Panc1 (cell line): Measurements from ENCODE around the gene FOXO4. TPM values are rescaled to one million over a fixed set of nuclear protein-coding genes. Genes with fewer than 3 reads are reported as not detected.

ENCODE experiments used
- ATAC-seq: fragments of 200-7000 bp; cut with Tn5 transposase; 2 replicates; pipeline ENCODE4 v1.9.1; 2020; ENCODE audit warnings: mild to moderate bottlenecking, moderate library complexity
- BruUV-seq: library from RNA; stranded (reverse); fragments of 400-500 nt; replicated peaks from 2 replicates; lab custom pipeline; 2021; lab: Mats Ljungman, UMichigan
- CTCF ChIA-PET: fragments of 300-600 bp; sonication (Branson Sonifier 250); formaldehyde crosslinking; loops from one replicate; lab custom pipeline; 2022; ENCODE audit warnings: antibody characterized with exemption; lab: Charles Lee
- POLR2A ChIA-PET: fragments of 300-600 bp; sonication (Branson Sonifier 250); formaldehyde crosslinking; loops from one replicate; lab custom pipeline; 2022; ENCODE audit warnings: antibody characterized with exemption; lab: Charles Lee
- DNase-seq: peaks from one replicate; pipeline ENCODE4 v3.0.0-alpha.2; 2010; ENCODE audit warnings: low read depth, low spot score
- H3K27ac ChIP-seq: 2 replicates; pipeline ENCODE4 v1.5.1; 2011; ENCODE audit warnings: mild to moderate bottlenecking, low read length, inconsistent platforms
- H3K27me3 ChIP-seq: fragments of 200-500 bp; sonication (Bioruptor generic); 2 replicates; pipeline ENCODE4 v1.6.0; 2014; ENCODE audit warnings: low read length, inconsistent platforms; ENCODE audit not compliant: control insufficient read depth, insufficient read depth
- H3K36me3 ChIP-seq: fragments of 200-500 bp; sonication (Bioruptor generic); 2 replicates; pipeline ENCODE4 v1.5.1; 2014; ENCODE audit warnings: inconsistent platforms, mild to moderate bottlenecking, low read length, moderate library complexity; ENCODE audit not compliant: control insufficient read depth, insufficient read depth
- H3K4me1 ChIP-seq: 2 replicates; pipeline ENCODE4 v1.5.1; 2011; ENCODE audit warnings: inconsistent platforms, mild to moderate bottlenecking, low read length, moderate library complexity; ENCODE audit not compliant: control insufficient read depth, insufficient read depth
- H3K4me3 ChIP-seq, 2 experiments: 2 replicates each; pipeline ENCODE4 v1.5.1; 2011 to 2012; ENCODE audit warnings: low read depth in 2 of 2, low read length in 2 of 2, mild to moderate bottlenecking in 2 of 2, inconsistent platforms in 1 of 2, moderate library complexity in 1 of 2
- H3K9me3 ChIP-seq: fragments of 200-500 bp; sonication (Bioruptor generic); 2 replicates; pipeline ENCODE4 v1.5.1; 2014; ENCODE audit warnings: low read depth, mild to moderate bottlenecking, inconsistent platforms, low read length, moderate library complexity; ENCODE audit not compliant: control insufficient read depth, insufficient read depth
- POLR2AphosphoS5 ChIP-seq: IDR thresholded peaks from 2 replicates; pipeline ENCODE4 v1.6.1; 2012; ENCODE audit warnings: mild to moderate bottlenecking, low read depth, low read length, moderate library complexity
- SIN3A ChIP-seq: IDR thresholded peaks from 2 replicates; pipeline ENCODE4 v1.6.1; 2012; ENCODE audit warnings: low read depth, mild to moderate bottlenecking, low read length, moderate library complexity, borderline replicate concordance; ENCODE audit not compliant: insufficient read depth
- TCF7L2 ChIP-seq: IDR thresholded peaks from 2 replicates; pipeline ENCODE4 v1.6.1; 2011; ENCODE audit warnings: mild to moderate bottlenecking, low read depth, low read length, inconsistent platforms
- in situ Hi-C: cut with HindIII; loops from 2 replicates; pipeline ENCODE4 v1.10.0; 2016; ENCODE audit warnings: low sequenced_read_pairs, low pct_unique_long_range_greater_than_20kb
- intact Hi-C: fragments of 100-400 bp; cut with micrococcal nuclease; formaldehyde crosslinking; loops from one replicate; pipeline ENCODE4 v1.10.0; 2022; ENCODE audit not compliant: unreplicated experiment
- total RNA-seq: library from RNA; stranded (reverse); gene quantifications from one replicate; pipeline ENCODE4 v1.2.1, GENCODE V29; 2021; ENCODE audit not compliant: unreplicated experiment
- TF ChIP-seq, protein P1 (sequence below), 2 experiments: IDR thresholded peaks; 2 replicates each; pipeline ENCODE4 v1.6.1; 2011 to 2012; ENCODE audit warnings: low read depth in 2 of 2, control low read depth in 1 of 2, low read length in 1 of 2, mild to moderate bottlenecking in 1 of 2, moderate library complexity in 1 of 2; ENCODE audit not compliant: insufficient read depth in 1 of 2
- TF ChIP-seq, protein P2 (sequence below): fragments of 450-650 bp; IDR thresholded peaks from 2 replicates; pipeline ENCODE4 v1.5.1; 2017; ENCODE audit warnings: mild to moderate bottlenecking

FOXO4 gene
- total RNA-seq, 1 experiment from 2014 or later = 2.9 TPM

DNA sequence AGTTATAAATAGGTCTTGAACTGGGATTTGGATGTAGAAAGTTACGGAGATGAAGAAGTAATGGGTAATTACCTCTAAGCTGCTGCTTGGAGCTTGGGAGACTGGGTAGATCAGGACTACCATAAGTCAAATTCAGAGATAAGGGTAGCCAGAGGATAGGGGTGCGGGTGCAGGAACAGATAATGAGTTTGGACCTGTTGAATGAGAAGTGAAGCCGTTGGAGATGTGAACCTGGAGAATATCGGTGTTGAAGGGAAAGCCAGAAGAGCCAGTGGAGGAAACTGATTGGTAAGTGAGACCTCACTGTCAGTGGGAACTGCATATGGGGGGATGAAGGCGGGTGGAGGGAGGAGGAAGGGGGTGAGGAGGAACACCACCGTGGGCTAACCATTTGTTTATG is 618 bp upstream of the FOXO4 start:
- DNase-seq = no peak
- Histone ChIP-seq H3K4me3 (peak overlapping the region; percentile 57 to 72), H3K27me3 (peaks cover 4% of the 10 kb centered on the region), H3K4me1 (no peaks in the 10 kb centered on the region; the same call in 1 of the 2 replicates), H3K36me3 (no peaks in the 10 kb centered on the region), H3K27ac (peak overlapping the region; percentile 73; the same call in 1 of the 2 replicates), H3K9me3 (no peaks in the 10 kb centered on the region)
- intact Hi-C loops = loop anchor here (5.0 kb wide), 1 partner anchor 82 kb away; no protein-coding TSS in a partner anchor
- ChIA-PET POLR2A (no interaction called here), CTCF (no interaction called here)
- no TSS peak for BruUV-seq
- in situ Hi-C loops = no loop called here
- no peak for TF ChIP-seq SIN3A
- TF ChIP-seq, protein P1, sequence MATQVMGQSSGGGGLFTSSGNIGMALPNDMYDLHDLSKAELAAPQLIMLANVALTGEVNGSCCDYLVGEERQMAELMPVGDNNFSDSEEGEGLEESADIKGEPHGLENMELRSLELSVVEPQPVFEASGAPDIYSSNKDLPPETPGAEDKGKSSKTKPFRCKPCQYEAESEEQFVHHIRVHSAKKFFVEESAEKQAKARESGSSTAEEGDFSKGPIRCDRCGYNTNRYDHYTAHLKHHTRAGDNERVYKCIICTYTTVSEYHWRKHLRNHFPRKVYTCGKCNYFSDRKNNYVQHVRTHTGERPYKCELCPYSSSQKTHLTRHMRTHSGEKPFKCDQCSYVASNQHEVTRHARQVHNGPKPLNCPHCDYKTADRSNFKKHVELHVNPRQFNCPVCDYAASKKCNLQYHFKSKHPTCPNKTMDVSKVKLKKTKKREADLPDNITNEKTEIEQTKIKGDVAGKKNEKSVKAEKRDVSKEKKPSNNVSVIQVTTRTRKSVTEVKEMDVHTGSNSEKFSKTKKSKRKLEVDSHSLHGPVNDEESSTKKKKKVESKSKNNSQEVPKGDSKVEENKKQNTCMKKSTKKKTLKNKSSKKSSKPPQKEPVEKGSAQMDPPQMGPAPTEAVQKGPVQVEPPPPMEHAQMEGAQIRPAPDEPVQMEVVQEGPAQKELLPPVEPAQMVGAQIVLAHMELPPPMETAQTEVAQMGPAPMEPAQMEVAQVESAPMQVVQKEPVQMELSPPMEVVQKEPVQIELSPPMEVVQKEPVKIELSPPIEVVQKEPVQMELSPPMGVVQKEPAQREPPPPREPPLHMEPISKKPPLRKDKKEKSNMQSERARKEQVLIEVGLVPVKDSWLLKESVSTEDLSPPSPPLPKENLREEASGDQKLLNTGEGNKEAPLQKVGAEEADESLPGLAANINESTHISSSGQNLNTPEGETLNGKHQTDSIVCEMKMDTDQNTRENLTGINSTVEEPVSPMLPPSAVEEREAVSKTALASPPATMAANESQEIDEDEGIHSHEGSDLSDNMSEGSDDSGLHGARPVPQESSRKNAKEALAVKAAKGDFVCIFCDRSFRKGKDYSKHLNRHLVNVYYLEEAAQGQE (IDR thresholded peaks at IDR 0.05; ENCODE audit: insufficient read depth in 1 of 2, low read depth in 2 of 2, low read length in 1 of 2) = no peak
- TF ChIP-seq, protein P2, sequence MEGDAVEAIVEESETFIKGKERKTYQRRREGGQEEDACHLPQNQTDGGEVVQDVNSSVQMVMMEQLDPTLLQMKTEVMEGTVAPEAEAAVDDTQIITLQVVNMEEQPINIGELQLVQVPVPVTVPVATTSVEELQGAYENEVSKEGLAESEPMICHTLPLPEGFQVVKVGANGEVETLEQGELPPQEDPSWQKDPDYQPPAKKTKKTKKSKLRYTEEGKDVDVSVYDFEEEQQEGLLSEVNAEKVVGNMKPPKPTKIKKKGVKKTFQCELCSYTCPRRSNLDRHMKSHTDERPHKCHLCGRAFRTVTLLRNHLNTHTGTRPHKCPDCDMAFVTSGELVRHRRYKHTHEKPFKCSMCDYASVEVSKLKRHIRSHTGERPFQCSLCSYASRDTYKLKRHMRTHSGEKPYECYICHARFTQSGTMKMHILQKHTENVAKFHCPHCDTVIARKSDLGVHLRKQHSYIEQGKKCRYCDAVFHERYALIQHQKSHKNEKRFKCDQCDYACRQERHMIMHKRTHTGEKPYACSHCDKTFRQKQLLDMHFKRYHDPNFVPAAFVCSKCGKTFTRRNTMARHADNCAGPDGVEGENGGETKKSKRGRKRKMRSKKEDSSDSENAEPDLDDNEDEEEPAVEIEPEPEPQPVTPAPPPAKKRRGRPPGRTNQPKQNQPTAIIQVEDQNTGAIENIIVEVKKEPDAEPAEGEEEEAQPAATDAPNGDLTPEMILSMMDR = no peak
- TF ChIP-seq POLR2AphosphoS5 = no peak
- TF ChIP-seq TCF7L2 = no peak
- no peak for ATAC-seq

DNA sequence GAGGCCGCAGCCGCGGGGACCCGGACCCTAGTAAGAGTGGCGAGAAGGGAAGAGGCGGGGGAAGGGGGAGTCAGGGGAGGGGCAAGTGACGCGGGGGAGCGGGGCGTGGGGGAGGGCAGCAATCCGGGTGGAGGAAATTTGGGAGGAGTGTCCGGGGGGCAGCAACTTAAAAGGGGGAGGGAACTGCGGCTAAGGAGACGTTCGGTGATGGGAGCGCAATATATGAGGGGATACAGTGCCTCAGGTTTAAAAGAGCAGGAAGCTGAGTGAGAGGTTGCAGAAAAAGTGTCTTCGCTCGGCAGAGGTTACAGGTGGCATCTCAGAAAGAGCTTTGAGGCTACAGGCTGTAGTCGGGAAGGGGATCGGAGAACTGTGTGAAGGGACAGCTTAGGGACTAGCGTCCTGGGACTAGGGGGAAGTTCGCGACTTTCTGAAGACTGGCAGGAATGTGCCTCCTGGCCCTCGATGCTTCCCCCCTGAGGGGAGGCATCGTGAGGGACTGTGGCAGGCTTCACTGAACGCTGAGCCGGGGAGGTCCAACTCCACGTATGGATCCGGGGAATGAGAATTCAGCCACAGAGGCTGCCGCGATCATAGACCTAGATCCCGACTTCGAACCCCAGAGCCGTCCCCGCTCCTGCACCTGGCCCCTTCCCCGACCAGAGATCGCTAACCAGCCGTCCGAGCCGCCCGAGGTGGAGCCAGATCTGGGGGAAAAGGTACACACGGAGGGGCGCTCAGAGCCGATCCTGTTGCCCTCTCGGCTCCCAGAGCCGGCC is 519 bp downstream of the FOXO4 start:
- Histone ChIP-seq H3K9me3 (no peaks in the 10 kb centered on the region), H3K27ac (no peak overlapping the region), H3K36me3 (no peaks in the 10 kb centered on the region), H3K4me3 (peak overlapping the region; percentile 57 to 74), H3K27me3 (peaks cover 4% of the 10 kb centered on the region), H3K4me1 (no peaks in the 10 kb centered on the region; the same call in 1 of the 2 replicates)
- ATAC-seq (peak; percentile 66), DNase-seq (no peak)
- POLR2A ChIA-PET = no interaction called here
- CTCF ChIA-PET = no interaction called here
- intact Hi-C loops = loop anchor here (5.0 kb wide), 1 partner anchor 81 kb away; no protein-coding TSS in a partner anchor
- no TSS peak for BruUV-seq
- in situ Hi-C loops = no loop called here
- TF ChIP-seq, protein P2 = no peak
- TF ChIP-seq SIN3A (no peak), TCF7L2 (no peak), POLR2AphosphoS5 (no peak)
- TF ChIP-seq, protein P1 (IDR thresholded peaks at IDR 0.05; ENCODE audit: insufficient read depth in 1 of 2, low read depth in 2 of 2, low read length in 1 of 2) = no peak
